ENCODE measurements around the gene SPAG16. TPM values are rescaled to one million over a fixed set of nuclear protein-coding genes. Genes with fewer than 3 reads are reported as not detected.

Gene SPAG16
- total and polyA plus RNA-seq, 2 of the 13 experiments (the other 11 are each of a cell fraction or from before 2014, with no cell fraction given), result 9.6 to 26.5 TPM

DNA sequence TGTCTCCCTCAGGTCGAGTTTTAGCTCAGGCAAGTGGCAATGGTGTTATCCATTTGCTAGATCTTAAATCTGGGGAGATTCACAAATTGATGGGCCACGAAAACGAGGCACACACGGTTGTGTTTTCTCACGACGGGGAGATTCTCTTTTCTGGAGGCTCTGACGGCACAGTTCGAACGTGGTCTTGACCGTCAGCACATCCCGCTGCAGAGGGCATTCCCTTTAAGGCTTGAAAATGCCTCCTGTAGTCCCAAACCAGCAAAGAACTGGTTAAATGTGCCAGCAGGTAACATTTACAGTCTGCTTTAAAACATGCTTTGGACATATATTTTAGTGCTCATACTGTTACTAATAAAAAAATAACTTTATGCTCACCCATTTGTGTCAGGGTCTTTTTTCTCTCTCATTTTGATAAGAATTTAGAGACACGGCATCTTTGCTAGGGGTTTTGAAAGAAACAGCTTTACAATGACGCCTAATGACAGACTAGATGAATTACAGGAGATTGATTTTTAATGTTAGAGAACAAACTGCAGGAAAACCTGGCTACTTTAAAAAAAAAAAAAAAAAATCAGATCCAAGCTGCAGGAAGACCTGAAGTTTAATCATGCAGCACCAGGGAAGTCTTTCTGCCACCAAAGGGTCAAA is 1126.0 kb downstream of the SPAG16 start:
- in situ Hi-C loops (cut with HindIII; ENCODE audit: extremely low pct_ligation_motif_present, low pct_unique_long_range_greater_than_20kb), result no loop called here
- H3K4me2 ChIP-seq (ENCODE audit: low read depth, low read length), result no peak overlapping the region

DNA sequence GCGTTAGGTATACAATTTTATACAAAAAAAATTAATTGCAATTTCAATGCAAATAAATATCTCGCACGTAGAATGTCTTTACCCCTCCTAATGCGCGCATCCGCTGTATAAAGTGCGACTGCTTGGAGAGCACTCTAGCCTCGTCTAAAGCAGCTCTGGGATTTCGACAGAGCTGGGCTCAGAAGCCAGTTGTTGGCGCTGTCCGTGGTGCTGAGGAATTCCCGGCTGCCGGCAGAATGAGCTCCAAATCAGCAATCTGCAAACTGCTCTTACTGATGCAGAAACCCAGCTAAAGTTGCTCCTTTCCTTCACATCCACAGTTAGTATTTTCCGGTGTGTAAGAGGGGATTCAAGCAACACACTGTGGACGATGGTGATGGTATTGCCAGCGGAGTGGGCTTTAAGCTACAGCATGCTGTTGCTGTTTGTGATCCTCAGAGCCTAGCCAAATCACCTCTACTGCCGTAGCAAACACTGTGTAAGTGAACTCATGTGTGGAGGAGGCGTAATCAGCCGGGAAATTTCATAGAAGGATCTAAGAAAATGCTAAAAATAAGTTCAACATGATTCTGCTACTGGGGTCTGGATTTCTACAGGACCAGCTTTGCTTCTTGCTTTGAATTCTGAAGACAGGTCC is 1126.8 kb downstream of the SPAG16 start, which contains the start of gene VWC2L:
Gene VWC2L (plus strand): TSS at position 137 of the 637 bp plus-strand sequence. CDS start 3,140 bp downstream, outside the sequence.
- H3K27ac ChIP-seq (ENCODE audit: extremely low read length, insufficient read depth, low read length), result no peak within 1 kb of the TSS
- H3K9me3 ChIP-seq (ENCODE audit: low read length), result no peaks in the 10 kb centered on the region
- peak; percentile 70 for FAIRE-seq
- H3K9ac ChIP-seq (ENCODE audit: insufficient read depth, low read depth, low read length), result no peak within 1 kb of the TSS
- H3K4me3 ChIP-seq (replicated peaks in 1 of 3; ENCODE audit: insufficient read depth in 1 of 3, low read depth in 2 of 3, low read length in 3 of 3), result no peak within 1 kb of the TSS
- in situ Hi-C loops (cut with HindIII; ENCODE audit: extremely low pct_ligation_motif_present, low pct_unique_long_range_greater_than_20kb) (no loop called here), intact Hi-C loops (cut with micrococcal nuclease; ENCODE audit: unreplicated experiment) (no loop called here)
- peak; percentile 58 for DNase-seq (ENCODE audit: low spot score)
- no peaks in the 10 kb centered on the region for H3K4me1 ChIP-seq (ENCODE audit: insufficient read depth, low read length)
- no peaks in the 10 kb centered on the region for H4K20me1 ChIP-seq (ENCODE audit: insufficient read depth, low read length)
- no peaks in the 10 kb centered on the region for H3K79me2 ChIP-seq (ENCODE audit: insufficient read depth, low read length)
- no peak within 1 kb of the TSS for H3K4me2 ChIP-seq (ENCODE audit: low read depth, low read length)
- no peak within 1 kb of the TSS for H2AFZ ChIP-seq (ENCODE audit: low read length)
- ChIA-PET CTCF (ENCODE audit: low intra/inter-chr PET ratio, low total read pairs) (no interaction called here), POLR2A (no interaction called here)
- ATAC-seq, result peak; percentile 98
- no TSS peak for BruUV-seq (replicated peaks)
- H3K36me3 ChIP-seq (replicated peaks in 1 of 2; ENCODE audit: control insufficient read depth in 1 of 2, insufficient read depth in 2 of 2, low read length in 2 of 2), result no peaks in the 10 kb centered on the region
- under 1% methylated on average over 19 of the region's 19 CpGs for WGBS (ENCODE audit: low lambda C conversion rate)
- H3K27me3 ChIP-seq (ENCODE audit: control insufficient read depth in 1 of 2, insufficient read depth in 2 of 2, low read length in 2 of 2), result no peaks in the 10 kb centered on the region
- TF ChIP-seq PRPF4 (IDR thresholded peaks at IDR 0.05; ENCODE audit: low read depth, low read length, poor library complexity, severe bottlenecking) (no peak), ZNF124 (CRISPR knock-in tag; IDR thresholded peaks at IDR 0.05) (peak; percentile 90), AKAP8 (CRISPR knock-in tag; IDR thresholded peaks at IDR 0.05) (no peak), ZC3H13 (CRISPR knock-in tag; IDR thresholded peaks at IDR 0.05) (0 out of 2 replicates have a peak, but pooled peaks have one; percentile 41), ZNF292 (CRISPR knock-in tag; IDR thresholded peaks at IDR 0.05; ENCODE audit: borderline replicate concordance, low read depth) (no peak), ZNF34 (CRISPR knock-in tag; IDR thresholded peaks at IDR 0.05; ENCODE audit: borderline replicate concordance) (no peak), NFYB (CRISPR knock-in tag; IDR thresholded peaks at IDR 0.05) (no peak), ZEB1 (IDR thresholded peaks at IDR 0.05; ENCODE audit: insufficient replicate concordance, low read depth) (no peak), ZNF138 (CRISPR knock-in tag; IDR thresholded peaks at IDR 0.05; ENCODE audit: low read depth) (no peak), ZNF615 (CRISPR knock-in tag; IDR thresholded peaks at IDR 0.05; ENCODE audit: borderline replicate concordance) (no peak)
- TF ChIP-seq, protein P1, sequence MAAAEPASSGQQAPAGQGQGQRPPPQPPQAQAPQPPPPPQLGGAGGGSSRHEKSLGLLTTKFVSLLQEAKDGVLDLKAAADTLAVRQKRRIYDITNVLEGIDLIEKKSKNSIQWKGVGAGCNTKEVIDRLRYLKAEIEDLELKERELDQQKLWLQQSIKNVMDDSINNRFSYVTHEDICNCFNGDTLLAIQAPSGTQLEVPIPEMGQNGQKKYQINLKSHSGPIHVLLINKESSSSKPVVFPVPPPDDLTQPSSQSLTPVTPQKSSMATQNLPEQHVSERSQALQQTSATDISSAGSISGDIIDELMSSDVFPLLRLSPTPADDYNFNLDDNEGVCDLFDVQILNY (CRISPR knock-in tag; conservative IDR thresholded peaks at IDR 0.05), result no peak; the same call in 1 of the 2 replicates
- TF ChIP-seq, protein P2, sequence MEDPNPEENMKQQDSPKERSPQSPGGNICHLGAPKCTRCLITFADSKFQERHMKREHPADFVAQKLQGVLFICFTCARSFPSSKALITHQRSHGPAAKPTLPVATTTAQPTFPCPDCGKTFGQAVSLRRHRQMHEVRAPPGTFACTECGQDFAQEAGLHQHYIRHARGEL (CRISPR knock-in tag; IDR thresholded peaks at IDR 0.05), result no peak

More for the DNA sequence above, 1126.0 kb downstream of the SPAG16 start:
- WGBS (ENCODE audit: low lambda C conversion rate), result 27% methylated on average over 13 of the region's 13 CpGs
- H3K27ac ChIP-seq (ENCODE audit: extremely low read length, insufficient read depth, low read length), result no peak overlapping the region
- no peak for FAIRE-seq
- no peak overlapping the region for H2AFZ ChIP-seq (ENCODE audit: low read length)
- H3K27me3 ChIP-seq (ENCODE audit: control insufficient read depth in 1 of 2, insufficient read depth in 2 of 2, low read length in 2 of 2), result no peaks in the 10 kb centered on the region
- H3K36me3 ChIP-seq (replicated peaks in 1 of 2; ENCODE audit: control insufficient read depth in 1 of 2, insufficient read depth in 2 of 2, low read length in 2 of 2), result no peaks in the 10 kb centered on the region
- intact Hi-C loops (cut with micrococcal nuclease; ENCODE audit: unreplicated experiment), result no loop called here
- ChIA-PET POLR2A (no interaction called here), CTCF (ENCODE audit: low intra/inter-chr PET ratio, low total read pairs) (no interaction called here)
- no peak for TF ChIP-seq ZNF160 (CRISPR knock-in tag; IDR thresholded peaks at IDR 0.05)
- 0 out of 2 replicates have a peak, but pooled peaks have one; percentile 6 for TF ChIP-seq ZNF879 (CRISPR knock-in tag; IDR thresholded peaks at IDR 0.05)
- 0 out of 2 replicates have a peak, but pooled peaks have one; percentile 3 for TF ChIP-seq ZNF816 (CRISPR knock-in tag; IDR thresholded peaks at IDR 0.05; ENCODE audit: borderline replicate concordance)
- no peak for TF ChIP-seq ZBTB42 (CRISPR knock-in tag; IDR thresholded peaks at IDR 0.05)
- TF ChIP-seq NCOA5 (CRISPR knock-in tag; IDR thresholded peaks at IDR 0.05), result no peak
- no peak for TF ChIP-seq SMC3 (IDR thresholded peaks at IDR 0.05; ENCODE audit: low read length)
- TF ChIP-seq CHD4 (IDR thresholded peaks at IDR 0.05; ENCODE audit: borderline replicate concordance, low read length), result no peak
- no peak for TF ChIP-seq JUND (CRISPR knock-in tag; IDR thresholded peaks at IDR 0.05)
- no peak for TF ChIP-seq TCF7 (IDR thresholded peaks at IDR 0.05; ENCODE audit: low read depth)
- TF ChIP-seq RFX3 (CRISPR knock-in tag; IDR thresholded peaks at IDR 0.05), result no peak
- TF ChIP-seq NFIC (IDR thresholded peaks at IDR 0.05; ENCODE audit: low read length), result no peak
- 0 out of 2 replicates have a peak, but pooled peaks have one; percentile 3 for TF ChIP-seq ZFP82 (CRISPR knock-in tag; IDR thresholded peaks at IDR 0.05; ENCODE audit: borderline replicate concordance)
- TF ChIP-seq ZNF768 (CRISPR knock-in tag; IDR thresholded peaks at IDR 0.05), result no peak
- TF ChIP-seq ZNF891 (CRISPR knock-in tag; IDR thresholded peaks at IDR 0.05), result no peak
- TF ChIP-seq PPARG (CRISPR knock-in tag; conservative IDR thresholded peaks at IDR 0.05), result no peak
- TF ChIP-seq ZNF614 (CRISPR knock-in tag; IDR thresholded peaks at IDR 0.05; ENCODE audit: borderline replicate concordance), result no peak
- H3K79me2 ChIP-seq (ENCODE audit: insufficient read depth, low read length), result no peaks in the 10 kb centered on the region
- BruUV-seq (replicated peaks), result no TSS peak
- H4K20me1 ChIP-seq (ENCODE audit: insufficient read depth, low read length), result no peaks in the 10 kb centered on the region
- no peak overlapping the region for H3K9ac ChIP-seq (ENCODE audit: insufficient read depth, low read depth, low read length)
- no peaks in the 10 kb centered on the region for H3K9me3 ChIP-seq (ENCODE audit: low read length)
- no peak overlapping the region for H3K4me3 ChIP-seq (replicated peaks in 1 of 3; ENCODE audit: insufficient read depth in 1 of 3, low read depth in 2 of 3, low read length in 3 of 3)
- no peak for ATAC-seq
- DNase-seq (ENCODE audit: low spot score), result no peak
- H3K4me1 ChIP-seq (ENCODE audit: insufficient read depth, low read length), result no peaks in the 10 kb centered on the region
